ENCODE data around the gene HNF4A. TPM values are rescaled to one million over a fixed set of nuclear protein-coding genes. Genes with fewer than 3 reads are reported as not detected.

Gene HNF4A
- total and polyA plus RNA-seq, 2 of the 13 experiments (the other 11 are each of a cell fraction or from before 2014, with no cell fraction given), result 80.9 to 169 TPM

- peak; percentile 39; the same call in 1 of the 2 replicates for TF ChIP-seq THAP9 (CRISPR knock-in tag; IDR thresholded peaks at IDR 0.05; ENCODE audit: borderline replicate concordance)
- TF ChIP-seq CBX5 (CRISPR knock-in tag; IDR thresholded peaks at IDR 0.05; ENCODE audit: borderline replicate concordance), result peak; percentile 17; the same call in 1 of the 2 replicates
- peak; percentile 49; the same call in 1 of the 2 replicates for TF ChIP-seq MAF1 (CRISPR knock-in tag; IDR thresholded peaks at IDR 0.05; ENCODE audit: borderline replicate concordance)
- no peak for TF ChIP-seq ZNF260 (CRISPR knock-in tag; IDR thresholded peaks at IDR 0.05; ENCODE audit: borderline replicate concordance, low read depth)
- peak; percentile 88 for TF ChIP-seq NR2C2 (CRISPR knock-in tag; IDR thresholded peaks at IDR 0.05; ENCODE audit: borderline replicate concordance)
- peak; percentile 77; the same call in 1 of the 2 replicates for TF ChIP-seq ZNF253 (CRISPR knock-in tag; IDR thresholded peaks at IDR 0.05; ENCODE audit: borderline replicate concordance)
- peak; percentile 52; the same call in 1 of the 2 replicates for TF ChIP-seq GABPB1 (CRISPR knock-in tag; IDR thresholded peaks at IDR 0.05)
- TF ChIP-seq ZNF772 (CRISPR knock-in tag; IDR thresholded peaks at IDR 0.05), result no peak; the same call in 1 of the 2 replicates
- TF ChIP-seq ZNF263 (CRISPR knock-in tag; IDR thresholded peaks at IDR 0.05), result peak; percentile 52; the same call in 1 of the 2 replicates
- TF ChIP-seq TAF1 (CRISPR knock-in tag; IDR thresholded peaks at IDR 0.05), result 0 out of 2 replicates have a peak, but pooled peaks have one; percentile 11
- TF ChIP-seq AHR (CRISPR knock-in tag; IDR thresholded peaks at IDR 0.05), result peak; percentile 68; the same call in 1 of the 2 replicates
- no peak for TF ChIP-seq MAFF (IDR thresholded peaks at IDR 0.05; ENCODE audit: low read depth, low read length)
- peak; percentile 70 to 88; a peak in 3 of 4 replicates for TF ChIP-seq EP300 (IDR thresholded peaks at IDR 0.05; ENCODE audit: low read depth in 2 of 2, low read length in 2 of 2)
- TF ChIP-seq EP300 (CRISPR knock-in tag; IDR thresholded peaks at IDR 0.05; ENCODE audit: borderline replicate concordance), result peak; percentile 74
- TF ChIP-seq SAP130 (CRISPR knock-in tag; IDR thresholded peaks at IDR 0.05; ENCODE audit: low read depth), result peak; percentile 28; the same call in 1 of the 2 replicates
- peak; percentile 60; the same call in 1 of the 2 replicates for TF ChIP-seq FOXK1 (CRISPR knock-in tag; IDR thresholded peaks at IDR 0.05; ENCODE audit: borderline replicate concordance, low read depth)
- peak; percentile 53; the same call in 1 of the 2 replicates for TF ChIP-seq MIXL1 (CRISPR knock-in tag; IDR thresholded peaks at IDR 0.05)
- peak; percentile 69 to 99; a peak in 3 of 4 replicates for TF ChIP-seq ATF4 (CRISPR knock-in tag; IDR thresholded peaks at IDR 0.05)
- peak; percentile 25; the same call in 1 of the 2 replicates for TF ChIP-seq ZBTB20 (CRISPR knock-in tag; IDR thresholded peaks at IDR 0.05; ENCODE audit: borderline replicate concordance, low read depth)
- TF ChIP-seq ZNF18 (CRISPR knock-in tag; IDR thresholded peaks at IDR 0.05; ENCODE audit: insufficient replicate concordance), result peak; percentile 43
- no peak for TF ChIP-seq ZNF543 (CRISPR knock-in tag; IDR thresholded peaks at IDR 0.05)
- no peak for TF ChIP-seq U2AF1 (optimal IDR thresholded peaks at IDR 0.05; ENCODE audit: low read depth, low read length)
- no peak for TF ChIP-seq ZNF354B (CRISPR knock-in tag; IDR thresholded peaks at IDR 0.05)
- TF ChIP-seq ZFP36 (IDR thresholded peaks at IDR 0.05; ENCODE audit: borderline replicate concordance, low read depth, low read length, partially characterized antibody), result no peak
Observed at GRCh38 chr20:44418069-44418905, 62.8 kb downstream of the HNF4A start (continued).
